Activated T-cell treated with anti-CD3 and anti-CD28 coated beads, Interleukin-2, amount 50 U/mL, for 24 hours (primary cell): Measurements from ENCODE around the gene DYRK1A.
"Not testable (repeated sequence)": the region's sequence is repeated elsewhere in the genome, so short reads cannot be mapped to it uniquely, and the experiment has no call there.

Experiments used
- DNase-seq: peaks from one replicate; pipeline ENCODE4 v3.0.0-alpha.2; 2020
- H3K27ac Mint-ChIP-seq: 2 replicates; pipeline ENCODE4 v1.8.0; 2020; ENCODE audit warnings: mild to moderate bottlenecking, mixed read lengths
- H3K27me3 Mint-ChIP-seq: 2 replicates; pipeline ENCODE4 v1.8.0; 2020; ENCODE audit warnings: mixed read lengths
- H3K36me3 Mint-ChIP-seq: 2 replicates; pipeline ENCODE4 v1.8.0; 2020; ENCODE audit warnings: low read depth, mixed read lengths
- H3K4me1 Mint-ChIP-seq: 2 replicates; pipeline ENCODE4 v1.8.0; 2020; ENCODE audit warnings: low read depth, mixed read lengths
- H3K4me3 Mint-ChIP-seq: 2 replicates; pipeline ENCODE4 v1.8.0; 2020; ENCODE audit warnings: mild to moderate bottlenecking, moderate library complexity, mixed read lengths
- H3K9me3 Mint-ChIP-seq: 2 replicates; pipeline ENCODE4 v1.8.0; 2020; ENCODE audit warnings: mixed read lengths

DYRK1A gene

DNA sequence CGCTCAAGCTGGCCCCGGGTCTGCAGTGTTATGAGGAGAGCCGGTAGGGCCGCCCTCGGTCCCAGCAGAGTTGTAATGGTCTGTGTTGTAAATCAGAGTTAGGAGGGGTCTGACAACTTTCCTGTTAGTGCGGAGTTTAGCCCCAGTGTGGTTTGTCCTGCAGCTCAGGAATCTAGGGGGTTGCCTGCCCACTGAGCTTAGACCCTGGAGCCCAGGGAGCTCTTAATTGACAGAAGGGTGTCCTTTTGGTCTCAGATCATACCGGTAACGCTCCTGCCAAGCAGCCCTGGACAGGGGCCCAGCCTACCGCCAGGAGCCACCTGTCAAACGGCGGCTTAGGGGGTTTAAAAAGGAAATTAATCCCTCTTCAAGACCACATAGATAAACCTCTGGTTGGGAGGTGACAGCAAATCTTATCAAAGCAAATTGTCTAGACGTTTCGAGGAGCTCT, 164.4 kb downstream of the DYRK1A start:
- Mint-ChIP-seq H3K36me3 (no peaks in the 10 kb centered on the region), H3K27me3 (peaks cover 54% of the 10 kb centered on the region), H3K9me3 (no peaks in the 10 kb centered on the region), H3K4me1 (peaks cover 7% of the 10 kb centered on the region), H3K4me3 (no peak overlapping the region), H3K27ac (no peak overlapping the region)
- no peak for DNase-seq

DNA sequence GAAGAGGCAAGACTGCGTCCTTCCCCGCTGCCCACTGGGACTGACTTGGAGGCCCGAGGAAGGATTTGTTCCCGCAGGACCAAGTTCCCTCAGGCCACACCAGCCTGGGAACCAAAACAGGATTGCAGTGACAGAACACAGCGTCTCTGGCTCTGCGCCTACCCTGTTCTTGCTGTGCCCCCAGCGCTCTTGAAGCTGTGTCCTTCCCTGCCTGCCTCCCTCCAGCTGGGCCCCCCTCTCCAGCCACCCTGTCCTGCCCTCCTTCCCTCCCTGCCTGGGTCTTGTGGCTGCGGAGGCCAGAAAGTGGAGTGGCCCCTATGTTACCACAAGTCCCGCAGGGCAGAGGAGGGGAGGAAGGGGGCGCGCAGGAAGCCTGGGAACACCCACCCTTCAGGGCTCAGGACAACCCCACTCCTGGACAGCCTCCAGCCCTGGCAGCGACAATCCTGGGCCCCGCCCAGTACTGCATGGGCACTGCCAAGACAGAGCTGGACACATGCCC, 164.9 kb downstream of the DYRK1A start:
- no peak overlapping the region for H3K27ac Mint-ChIP-seq
- no peaks in the 10 kb centered on the region for H3K36me3 Mint-ChIP-seq
- peaks cover 59% of the 10 kb centered on the region for H3K27me3 Mint-ChIP-seq
- peaks cover 7% of the 10 kb centered on the region for H3K4me1 Mint-ChIP-seq
- peaks cover 1% of the 10 kb centered on the region for H3K9me3 Mint-ChIP-seq
- no peak overlapping the region for H3K4me3 Mint-ChIP-seq
- no peak for DNase-seq

DNA sequence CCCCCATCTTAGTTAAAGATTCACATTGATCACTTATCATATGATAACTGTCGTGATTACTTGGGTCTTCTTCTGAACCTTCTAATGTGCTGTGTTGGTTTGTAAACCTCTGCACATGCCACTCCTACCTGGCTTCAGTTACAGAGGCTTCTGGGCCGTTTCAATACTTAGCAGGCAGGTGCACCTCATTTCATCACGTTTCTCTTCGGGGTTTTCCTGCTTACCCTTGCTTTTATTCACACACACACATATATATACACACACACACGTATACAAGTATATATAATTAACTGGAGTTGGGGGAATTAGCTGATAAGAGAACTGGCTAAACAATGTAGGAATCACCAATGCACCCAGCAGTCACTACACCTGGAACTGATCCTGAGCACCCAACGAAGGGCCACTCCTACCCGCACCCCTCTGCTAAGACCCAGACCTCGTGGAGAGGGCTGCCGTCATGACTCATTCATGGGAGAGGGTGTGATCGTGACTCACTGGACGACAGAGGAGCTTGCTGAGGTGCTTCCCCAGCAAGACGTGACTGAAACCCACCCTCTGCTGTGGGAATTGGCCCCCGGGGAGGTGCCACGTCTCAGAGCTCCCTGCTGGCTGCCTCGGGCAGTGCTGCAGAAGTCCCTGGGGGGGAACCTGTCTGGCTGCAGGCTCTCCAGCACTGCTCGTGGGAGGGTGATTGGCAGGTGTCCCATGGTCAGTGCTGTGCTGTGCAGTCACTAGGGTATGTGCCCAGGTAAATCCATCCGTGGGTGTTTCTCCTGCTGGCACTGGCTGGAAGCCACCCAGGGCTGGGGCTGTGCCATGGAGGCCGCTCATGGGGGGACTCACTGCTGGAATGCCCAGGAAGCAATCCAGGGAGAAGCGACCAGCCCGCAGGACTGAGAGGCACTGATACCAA, 166.6 kb downstream of the DYRK1A start:
- Mint-ChIP-seq H3K4me1 (peaks cover 7% of the 10 kb centered on the region), H3K27ac (no peak overlapping the region), H3K36me3 (no peaks in the 10 kb centered on the region), H3K9me3 (peaks cover 2% of the 10 kb centered on the region), H3K4me3 (no peak overlapping the region), H3K27me3 (peaks cover 66% of the 10 kb centered on the region)
- DNase-seq, result peak; percentile 40

DNA sequence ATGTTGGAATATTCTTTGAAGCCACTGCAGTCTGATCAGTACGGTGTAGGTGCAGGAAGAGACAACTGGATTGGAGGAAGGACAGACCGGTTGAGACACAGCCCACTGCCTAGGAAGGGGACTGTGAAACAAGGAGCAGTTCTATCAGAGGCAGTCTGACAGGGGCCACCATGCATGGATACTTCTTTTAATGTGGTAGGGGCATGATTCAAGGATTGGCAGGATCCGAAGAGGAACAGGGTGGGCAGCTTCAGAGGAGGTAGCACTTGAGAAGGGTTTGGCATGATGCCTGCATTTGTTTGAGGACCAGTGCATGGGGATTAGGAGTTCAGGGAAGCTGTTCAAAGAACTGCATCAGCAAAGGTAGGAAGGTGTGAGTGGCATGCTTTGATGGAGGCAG, 167.9 kb downstream of the DYRK1A start:
- Mint-ChIP-seq H3K4me3 (no peak overlapping the region), H3K27ac (no peak overlapping the region), H3K4me1 (peaks cover 7% of the 10 kb centered on the region), H3K9me3 (peaks cover 2% of the 10 kb centered on the region), H3K27me3 (peaks cover 74% of the 10 kb centered on the region), H3K36me3 (no peaks in the 10 kb centered on the region)
- DNase-seq, result no peak

DNA sequence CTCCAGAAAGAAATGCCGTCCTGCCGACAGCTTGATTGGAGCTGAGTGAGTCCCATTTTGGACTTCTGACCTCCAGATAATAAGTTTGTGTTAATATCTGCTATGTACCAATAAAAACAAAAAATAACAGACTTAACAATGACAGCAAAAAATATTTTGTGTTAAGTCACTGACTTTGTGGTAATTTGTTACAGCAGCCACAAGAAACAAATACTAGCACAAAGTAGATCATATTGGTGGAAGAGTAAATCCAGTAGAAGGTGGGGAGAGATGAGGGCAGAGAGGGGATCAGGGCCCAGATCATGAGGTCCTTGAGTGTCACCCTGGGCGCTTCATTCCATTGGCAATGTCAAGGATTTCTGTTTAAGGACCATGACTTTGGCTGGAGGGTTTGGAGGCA, 168.6 kb downstream of the DYRK1A start:
- H3K4me3 Mint-ChIP-seq, result no peak overlapping the region
- no peaks in the 10 kb centered on the region for H3K36me3 Mint-ChIP-seq
- peaks cover 2% of the 10 kb centered on the region for H3K9me3 Mint-ChIP-seq
- H3K4me1 Mint-ChIP-seq, result peaks cover 7% of the 10 kb centered on the region
- H3K27ac Mint-ChIP-seq, result no peak overlapping the region
- H3K27me3 Mint-ChIP-seq, result peaks cover 68% of the 10 kb centered on the region
- no peak for DNase-seq

DNA sequence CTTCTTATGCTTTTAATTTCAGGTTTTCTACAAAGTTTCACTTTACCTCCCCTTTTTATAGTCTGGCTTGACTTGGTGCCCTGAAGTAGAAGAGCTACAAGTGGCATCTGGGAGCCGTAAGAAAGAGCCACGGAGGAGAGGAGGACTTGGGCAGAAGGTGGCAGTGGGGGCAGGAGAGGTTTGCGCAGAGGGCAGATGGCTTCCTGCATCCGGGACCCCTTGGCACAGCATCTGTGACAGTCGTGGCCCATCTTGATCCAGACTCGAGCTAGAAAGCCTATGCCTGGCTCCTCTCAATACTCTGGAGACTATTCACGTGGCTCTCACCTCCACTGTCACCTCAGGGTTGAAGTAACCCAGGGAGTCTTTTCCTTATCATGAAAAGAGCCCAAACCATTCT, 169.1 kb downstream of the DYRK1A start:
- no peak overlapping the region for H3K4me3 Mint-ChIP-seq
- H3K4me1 Mint-ChIP-seq, result peaks cover 7% of the 10 kb centered on the region
- H3K27ac Mint-ChIP-seq, result no peak overlapping the region
- peaks cover 2% of the 10 kb centered on the region for H3K9me3 Mint-ChIP-seq
- H3K36me3 Mint-ChIP-seq, result no peaks in the 10 kb centered on the region
- no peak for DNase-seq
- peaks cover 63% of the 10 kb centered on the region for H3K27me3 Mint-ChIP-seq

DNA sequence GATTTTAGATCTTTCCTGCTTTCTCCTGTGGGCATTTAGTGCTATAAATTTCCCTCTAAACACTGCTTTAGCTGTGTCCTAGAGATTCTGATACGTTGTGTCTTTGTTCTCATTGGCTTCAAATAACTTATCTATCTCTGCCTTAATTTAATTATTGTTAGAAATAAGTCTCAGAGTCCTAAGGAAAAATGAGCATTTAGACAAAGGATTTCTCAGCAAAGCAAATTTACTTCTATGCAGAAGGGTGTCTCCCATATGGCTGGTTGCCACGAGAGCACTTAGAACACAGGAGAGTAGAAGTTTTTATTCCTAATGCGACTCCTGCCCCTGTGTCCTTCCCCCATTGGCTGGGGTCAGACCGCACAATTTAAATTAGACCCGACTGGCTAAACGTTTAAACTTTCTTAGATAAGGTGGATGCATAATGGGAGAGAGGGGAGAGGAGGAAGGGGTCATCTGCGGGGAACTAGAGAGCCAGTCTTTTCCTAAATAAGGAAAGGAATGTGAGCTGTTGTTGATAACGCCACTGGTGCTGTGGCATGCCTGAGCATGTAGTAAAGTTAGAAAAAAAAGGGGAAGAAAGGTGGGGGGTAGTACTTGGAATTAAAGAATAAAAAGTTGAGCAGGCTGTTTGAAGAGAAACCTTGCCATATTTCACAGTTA, 170.2 kb downstream of the DYRK1A start:
- Mint-ChIP-seq H3K36me3 (no peaks in the 10 kb centered on the region), H3K27ac (no peak overlapping the region), H3K4me3 (no peak overlapping the region), H3K9me3 (peaks cover 5% of the 10 kb centered on the region), H3K4me1 (peaks cover 7% of the 10 kb centered on the region), H3K27me3 (peaks cover 66% of the 10 kb centered on the region)
- no peak for DNase-seq

DNA sequence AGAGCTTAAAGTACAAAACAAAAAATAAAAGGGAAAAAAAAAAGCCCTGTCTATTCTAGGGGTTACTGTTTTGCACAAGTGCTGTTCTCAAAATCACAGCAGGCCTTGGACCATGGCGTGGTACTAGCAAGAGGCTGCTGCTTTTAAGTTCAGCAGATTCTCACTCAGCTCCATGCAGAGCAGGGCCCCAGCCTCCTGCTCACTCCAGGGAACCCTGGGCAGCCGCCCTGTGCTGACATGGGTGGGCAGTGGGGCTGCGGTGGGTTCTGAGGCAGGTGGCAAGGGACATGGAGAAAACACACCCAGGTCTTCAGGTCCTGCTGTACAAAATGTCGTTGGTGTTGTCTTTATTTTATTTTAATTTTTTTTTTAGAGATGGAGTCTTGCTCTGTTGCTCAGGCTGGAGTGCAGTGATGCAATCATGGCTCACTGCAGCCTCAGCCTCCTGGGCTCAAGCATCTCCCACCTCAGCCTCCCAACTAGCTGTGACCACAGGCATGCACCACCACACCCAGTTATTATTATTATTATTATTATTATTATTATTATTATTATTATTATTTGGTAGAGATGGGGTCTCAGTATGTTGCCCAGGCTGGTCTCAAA, 170.9 kb downstream of the DYRK1A start:
- Mint-ChIP-seq H3K4me1 (peaks cover 7% of the 10 kb centered on the region), H3K27ac (no peak overlapping the region), H3K27me3 (peaks cover 64% of the 10 kb centered on the region), H3K4me3 (no peak overlapping the region), H3K9me3 (peaks cover 9% of the 10 kb centered on the region), H3K36me3 (no peaks in the 10 kb centered on the region)
- no peak for DNase-seq

DNA sequence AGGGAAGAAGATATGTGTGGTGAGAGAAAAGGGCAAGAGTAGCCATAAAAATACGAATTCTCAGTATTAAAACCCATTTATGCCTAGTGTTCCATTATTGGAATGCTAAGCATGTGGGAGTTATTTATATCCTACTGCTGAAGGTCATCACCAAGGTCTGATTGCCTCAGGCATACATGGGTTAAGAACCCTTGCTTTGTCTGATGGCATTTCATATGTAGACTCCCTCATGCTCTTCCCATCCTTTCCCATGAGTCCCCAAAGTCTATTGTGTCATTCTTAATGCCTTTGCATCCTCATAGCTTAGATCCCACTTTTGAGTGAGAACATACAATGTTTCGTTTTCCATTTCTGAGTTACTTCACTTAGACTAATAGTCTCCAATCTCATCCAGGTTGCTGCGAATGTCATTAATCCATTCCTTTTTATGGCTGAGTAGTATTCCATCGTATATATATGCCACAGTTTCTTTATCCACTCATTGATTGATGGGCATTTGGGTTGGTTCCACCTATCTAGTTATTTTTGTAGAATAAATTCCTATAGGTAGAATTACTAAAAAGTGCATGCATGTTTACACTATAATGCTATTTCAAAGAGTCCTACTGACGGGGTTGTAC, 172.5 kb downstream of the DYRK1A start:
- no peaks in the 10 kb centered on the region for H3K4me1 Mint-ChIP-seq
- H3K4me3 Mint-ChIP-seq, result no peak overlapping the region
- H3K36me3 Mint-ChIP-seq, result no peaks in the 10 kb centered on the region
- H3K9me3 Mint-ChIP-seq, result peaks cover 13% of the 10 kb centered on the region
- H3K27ac Mint-ChIP-seq, result no peak overlapping the region
- DNase-seq, result no peak
- peaks cover 52% of the 10 kb centered on the region for H3K27me3 Mint-ChIP-seq

DNA sequence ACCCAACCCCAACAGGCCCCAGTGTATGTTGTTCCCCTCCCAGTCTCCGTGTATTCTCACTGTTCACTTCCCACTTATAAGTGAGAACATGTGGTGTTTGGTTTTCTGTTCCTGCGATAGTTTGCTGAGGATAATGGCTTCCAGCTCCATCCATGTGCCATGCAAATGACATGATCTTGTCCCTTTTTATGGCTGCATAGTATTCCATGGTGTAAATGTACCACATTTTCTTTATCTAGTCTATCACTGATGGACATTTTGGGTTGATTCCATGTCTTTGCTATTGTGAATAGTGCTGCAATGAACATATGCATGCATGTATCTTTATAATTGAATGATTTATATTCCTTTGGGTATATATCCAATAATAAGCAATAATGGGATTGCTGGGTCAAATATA, 174.6 kb downstream of the DYRK1A start:
- DNase-seq, H3K36me3 Mint-ChIP-seq, H3K27ac Mint-ChIP-seq, H3K4me3 Mint-ChIP-seq, H3K4me1 Mint-ChIP-seq: not testable (repeated sequence)
- peaks cover 13% of the 10 kb centered on the region for H3K9me3 Mint-ChIP-seq
- H3K27me3 Mint-ChIP-seq, result peaks cover 40% of the 10 kb centered on the region

DNA sequence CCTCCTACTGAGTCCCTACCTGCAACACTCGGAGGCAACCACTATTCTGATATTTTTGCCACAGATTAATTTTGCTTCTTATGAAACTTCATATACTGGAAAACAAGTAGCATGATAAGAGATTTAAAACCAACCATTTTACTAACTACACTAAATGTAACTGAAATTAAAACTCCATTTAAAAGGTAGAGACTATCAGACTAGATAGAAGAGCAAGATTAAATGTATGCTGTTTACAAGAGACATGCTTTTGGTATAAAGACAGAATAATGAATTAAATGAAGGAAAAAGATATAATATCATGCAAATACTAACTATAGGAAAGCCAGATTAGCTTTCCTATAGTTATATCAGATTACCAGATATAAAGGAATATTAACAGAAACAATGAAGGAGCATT, 175.9 kb downstream of the DYRK1A start:
- H3K36me3 Mint-ChIP-seq, result no peaks in the 10 kb centered on the region
- peaks cover 43% of the 10 kb centered on the region for H3K27me3 Mint-ChIP-seq
- H3K4me1 Mint-ChIP-seq, result peaks cover 11% of the 10 kb centered on the region
- peaks cover 10% of the 10 kb centered on the region for H3K9me3 Mint-ChIP-seq
- no peak overlapping the region for H3K27ac Mint-ChIP-seq
- H3K4me3 Mint-ChIP-seq, result no peak overlapping the region
- no peak for DNase-seq

DNA sequence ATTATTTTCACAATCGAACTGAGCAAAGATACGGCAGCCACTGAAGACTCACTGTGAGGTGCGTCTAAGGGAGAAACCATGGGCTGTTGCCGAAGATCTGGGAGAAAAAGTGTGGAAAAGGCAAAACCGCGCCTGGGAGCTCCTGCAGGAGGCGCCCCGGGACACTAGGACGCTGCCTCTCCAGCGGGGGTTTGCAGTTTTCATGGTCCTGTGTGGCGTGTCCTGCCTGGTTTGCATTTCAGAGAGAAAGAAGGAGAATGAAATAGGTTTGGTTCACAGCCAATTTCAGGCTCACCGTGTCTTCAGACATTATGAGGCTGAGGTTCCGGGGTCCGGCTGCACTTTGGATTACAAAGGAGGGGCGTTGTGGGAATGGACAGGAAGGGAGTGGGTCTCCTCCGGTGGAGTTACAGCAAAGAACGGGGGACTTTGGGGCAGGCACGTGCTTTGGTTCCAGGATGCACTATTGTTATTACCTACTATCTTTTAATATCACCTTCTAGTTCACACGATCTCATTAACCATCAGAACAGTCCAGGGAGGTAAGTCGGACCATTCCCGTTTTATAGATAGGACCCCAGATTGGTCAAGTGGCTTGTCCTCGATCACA, 179.8 kb downstream of the DYRK1A start:
- H3K27me3 Mint-ChIP-seq, result peaks cover 31% of the 10 kb centered on the region
- H3K36me3 Mint-ChIP-seq, result no peaks in the 10 kb centered on the region
- no peak for DNase-seq
- H3K4me3 Mint-ChIP-seq, result no peak overlapping the region
- H3K4me1 Mint-ChIP-seq, result peaks cover 15% of the 10 kb centered on the region
- no peak overlapping the region for H3K27ac Mint-ChIP-seq
- H3K9me3 Mint-ChIP-seq, result peaks cover 10% of the 10 kb centered on the region

DNA sequence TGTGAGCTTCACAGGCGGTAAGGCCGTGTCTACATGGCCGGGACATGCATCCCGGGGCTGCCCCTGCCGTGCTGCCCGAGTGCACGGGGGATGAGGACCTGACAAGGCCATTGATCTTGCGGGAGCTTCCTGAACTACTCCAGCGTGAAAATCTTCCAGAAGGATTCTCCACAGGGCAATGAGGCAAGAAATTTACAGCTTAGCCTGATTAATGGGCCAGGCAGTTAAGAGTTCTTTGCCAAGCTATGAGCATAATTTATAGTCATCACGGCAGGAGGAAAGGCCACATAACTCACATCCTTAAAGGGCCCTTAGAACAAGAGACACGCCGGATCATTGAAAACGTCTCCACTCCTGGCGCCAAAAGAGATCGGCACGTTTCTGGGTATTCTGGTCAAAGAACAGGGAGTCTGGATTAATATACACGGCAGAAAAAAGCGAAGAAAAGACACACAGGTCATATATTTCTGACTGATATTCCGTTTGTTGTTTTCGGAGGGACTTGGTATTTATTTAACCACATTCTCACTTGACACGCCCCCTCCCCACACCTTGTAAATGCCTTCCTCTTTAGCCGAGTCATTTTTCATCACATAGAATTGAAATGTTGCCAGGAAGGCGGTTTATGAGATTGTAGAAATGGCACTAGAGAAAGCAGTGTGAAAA, 180.5 kb downstream of the DYRK1A start:
- Mint-ChIP-seq H3K9me3 (peaks cover 8% of the 10 kb centered on the region), H3K36me3 (no peaks in the 10 kb centered on the region), H3K4me1 (peaks cover 15% of the 10 kb centered on the region), H3K4me3 (no peak overlapping the region), H3K27ac (no peak overlapping the region), H3K27me3 (peaks cover 29% of the 10 kb centered on the region)
- no peak for DNase-seq
